ENCODE results near the gene BMP10. TPM values are rescaled to one million over a fixed set of nuclear protein-coding genes. Genes with fewer than 3 reads are reported as not detected.

Gene BMP10
- total and polyA plus RNA-seq, 2 of the 8 experiments (the other 6 are each of a cell fraction or from before 2014, with no cell fraction given) = not detected

- H3K36me3 ChIP-seq (ENCODE audit: control insufficient read depth in 2 of 4, insufficient read depth in 4 of 4, low read length in 3 of 4) = no peaks in the 10 kb centered on the region
- H2BK120ac ChIP-seq (replicated peaks; ENCODE audit: low read depth, low read length) = no peak overlapping the region
- H2AFZ ChIP-seq (ENCODE audit: low read length) = no peak overlapping the region
- H3K56ac ChIP-seq (replicated peaks; ENCODE audit: insufficient read length, low read depth, low read length) = no peak overlapping the region
- TF ChIP-seq SP2 (IDR thresholded peaks at IDR 0.05; ENCODE audit: low read length) (no peak), SAP30 (IDR thresholded peaks at IDR 0.05; ENCODE audit: insufficient read depth, insufficient replicate concordance, low read length) (no peak), CBX5 (IDR thresholded peaks at IDR 0.05; ENCODE audit: low read depth, low read length) (no peak), KDM5A (IDR thresholded peaks at IDR 0.05; ENCODE audit: low read length) (no peak), E2F6 (IDR thresholded peaks at IDR 0.05) (no peak), ATF2 (IDR thresholded peaks at IDR 0.05; ENCODE audit: low read length) (no peak), JUND (IDR thresholded peaks at IDR 0.05; ENCODE audit: low read length) (no peak), CHD1 (IDR thresholded peaks at IDR 0.05; ENCODE audit: low read depth, low read length) (no peak), CBX8 (IDR thresholded peaks at IDR 0.05; ENCODE audit: borderline replicate concordance, low read depth, low read length) (no peak), TAF7 (optimal IDR thresholded peaks at IDR 0.05; ENCODE audit: borderline replicate concordance, low read depth, low read length) (no peak), POLR2AphosphoS5 (IDR thresholded peaks at IDR 0.05; ENCODE audit: low read depth, low read length) (no peak), RFX5 (IDR thresholded peaks at IDR 0.05; ENCODE audit: borderline replicate concordance, low read depth, low read length) (no peak)
- CTCF ChIA-PET (ENCODE audit: partially characterized antibody) = interaction anchor here (0.6 to 13.2 kb wide), 5 partner anchors 8 to 101 kb away, joined by 3 to 113 read pairs (median 4); no protein-coding TSS in a partner anchor
- H4K20me1 ChIP-seq (replicated peaks in 1 of 2; ENCODE audit: control insufficient read depth in 1 of 2, insufficient read depth in 2 of 2, low read length in 2 of 2) = no peaks in the 10 kb centered on the region
- no peak overlapping the region for H3K14ac ChIP-seq (ENCODE audit: insufficient read length)
- no peak overlapping the region for H2BK12ac ChIP-seq (ENCODE audit: low read depth, low read length)
- H2BK15ac ChIP-seq (ENCODE audit: low read length) = no peak overlapping the region
- H4K5ac ChIP-seq (ENCODE audit: insufficient read length, low read depth, low read length) = no peak overlapping the region
- no peaks in the 10 kb centered on the region for H3K4me1 ChIP-seq (replicated peaks in 1 of 4; ENCODE audit: control insufficient read depth in 3 of 4, insufficient read depth in 4 of 4, low read length in 3 of 4)
- no peak overlapping the region for H3K4ac ChIP-seq (replicated peaks; ENCODE audit: insufficient read length, low read depth, low read length)
- no peak overlapping the region for H2BK20ac ChIP-seq (ENCODE audit: low read length)
- DNase-seq (ENCODE audit: low read depth in 1 of 2, low spot score in 2 of 2) = no peak
- H2AK5ac ChIP-seq (ENCODE audit: low read depth, low read length) = no peak overlapping the region
- no peak overlapping the region for H4K91ac ChIP-seq (replicated peaks; ENCODE audit: insufficient read length, low read length)
- H3K23me2 ChIP-seq (ENCODE audit: low read depth, low read length) = no peaks in the 10 kb centered on the region; the same call in 1 of the 2 replicates
- POLR2A ChIA-PET (ENCODE audit: partially characterized antibody) = interaction anchor here (0.7 kb wide), 1 partner anchor 54 kb away, joined by 4 read pairs; no protein-coding TSS in a partner anchor
- H3K9me3 ChIP-seq (ENCODE audit: insufficient read depth in 2 of 2, low read depth in 1 of 2, low read length in 1 of 2) = no peaks in the 10 kb centered on the region
- H3K27me3 ChIP-seq (replicated peaks in 1 of 4; ENCODE audit: control insufficient read depth in 3 of 4, extremely low read depth in 1 of 4, insufficient read depth in 3 of 4, low read length in 3 of 4) = no peaks in the 10 kb centered on the region
- H2BK5ac ChIP-seq (ENCODE audit: low read depth, low read length) = no peak overlapping the region
- no peak overlapping the region for H3K9ac ChIP-seq (replicated peaks in 1 of 4; ENCODE audit: extremely low read depth in 1 of 4, low read depth in 3 of 4, low read length in 3 of 4)
- H3K79me2 ChIP-seq (ENCODE audit: control insufficient read depth in 1 of 2, insufficient read depth in 2 of 2, low read length in 2 of 2) = no peaks in the 10 kb centered on the region
- no peak overlapping the region for H4K8ac ChIP-seq (ENCODE audit: extremely low read depth, insufficient read depth, low read length)
- no peak overlapping the region for H3K27ac ChIP-seq (ENCODE audit: low read depth, low read length)
- no peak overlapping the region for H3K4me2 ChIP-seq (ENCODE audit: insufficient read depth in 1 of 2, low read depth in 2 of 2, low read length in 2 of 2)
- H3K23ac ChIP-seq (ENCODE audit: insufficient read length) = no peak overlapping the region
- no peaks in the 10 kb centered on the region for H3K79me1 ChIP-seq (ENCODE audit: low read depth, low read length)
- H3K4me3 ChIP-seq (ENCODE audit: extremely low read depth in 1 of 4, insufficient read depth in 2 of 4, low read depth in 3 of 4, low read length in 4 of 4) = no peak overlapping the region
- FAIRE-seq = no peak
- H3K18ac ChIP-seq (ENCODE audit: extremely low read depth, low read length) = no peak overlapping the region
Measured at GRCh38 chr2:68854476-68854875, 16.7 kb downstream of the BMP10 start.
